Measurements from ENCODE around the gene ZYX.
A peak's percentile ranks its signal among the peaks of the same experiment; 100 is the strongest.
"Not testable (repeated sequence)": the region's sequence is repeated elsewhere in the genome, so short reads cannot be mapped to it uniquely, and the experiment has no call there.

The ZYX gene

DNA sequence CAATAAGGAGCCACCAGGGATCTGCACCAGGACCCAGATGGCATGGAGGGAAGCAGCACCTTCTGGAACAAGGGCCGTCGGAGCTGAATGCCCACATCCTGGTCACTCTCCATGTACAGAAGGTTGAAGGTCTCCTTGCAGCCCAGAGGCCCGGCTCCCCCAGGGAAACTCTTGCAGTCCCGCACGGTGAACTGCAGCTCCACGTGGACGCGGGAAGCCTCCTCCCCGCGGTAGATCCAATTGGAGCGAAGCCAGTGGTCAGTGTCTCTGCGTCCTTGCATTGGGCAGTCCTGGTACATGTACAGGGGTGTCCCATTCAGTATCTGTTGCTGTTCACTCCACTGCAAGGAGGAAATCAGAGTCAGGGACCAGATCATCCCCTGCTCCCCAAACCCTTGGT, 20.1 kb downstream of the ZYX start:
- Mint-ChIP-seq H3K27me3 (no peaks in the 10 kb centered on the region), H3K9me3 (no peaks in the 10 kb centered on the region), H3K27ac (peak overlapping the region in 1 of 2 donors; percentile 41)

DNA sequence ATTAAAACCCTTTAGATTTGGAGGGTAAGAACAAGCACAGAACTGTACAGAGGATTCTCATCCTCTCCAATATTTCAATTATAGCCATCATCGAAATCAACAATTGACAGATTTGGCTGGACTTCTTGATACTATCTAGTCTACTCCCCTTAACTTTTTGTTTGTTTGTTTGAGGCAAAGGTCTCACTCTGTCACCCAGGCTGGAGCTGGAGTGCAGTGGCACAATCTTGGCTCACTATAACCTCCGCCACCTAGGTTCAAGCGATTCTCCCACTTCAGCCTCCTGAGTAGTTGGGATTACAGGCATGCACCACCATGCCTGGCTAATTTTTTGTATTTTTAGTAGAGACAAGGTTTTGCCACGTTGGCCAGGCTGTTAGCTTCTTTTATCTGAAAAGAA, 21.1 kb downstream of the ZYX start:
- H3K4me3 Mint-ChIP-seq; H3K36me3 Mint-ChIP-seq (ENCODE audit: insufficient read depth); H3K27ac Mint-ChIP-seq; DNase-seq; ATAC-seq (replicated peaks); H3K9me3 Mint-ChIP-seq; H3K27me3 Mint-ChIP-seq: not testable (repeated sequence)
- peaks cover 8 to 17% of the 10 kb centered on the region in 2 donors for H3K4me1 Mint-ChIP-seq (ENCODE audit: low read depth in 2 of 2)

More for the DNA sequence above, 20.1 kb downstream of the ZYX start:
- no peak for ATAC-seq (replicated peaks)
- Mint-ChIP-seq H3K4me1 (ENCODE audit: low read depth in 2 of 2) (peaks cover 5 to 10% of the 10 kb centered on the region in 2 donors), H3K4me3 (no peak overlapping the region), H3K36me3 (ENCODE audit: insufficient read depth) (peaks cover 5% of the 10 kb centered on the region)
- no peak for DNase-seq

DNA sequence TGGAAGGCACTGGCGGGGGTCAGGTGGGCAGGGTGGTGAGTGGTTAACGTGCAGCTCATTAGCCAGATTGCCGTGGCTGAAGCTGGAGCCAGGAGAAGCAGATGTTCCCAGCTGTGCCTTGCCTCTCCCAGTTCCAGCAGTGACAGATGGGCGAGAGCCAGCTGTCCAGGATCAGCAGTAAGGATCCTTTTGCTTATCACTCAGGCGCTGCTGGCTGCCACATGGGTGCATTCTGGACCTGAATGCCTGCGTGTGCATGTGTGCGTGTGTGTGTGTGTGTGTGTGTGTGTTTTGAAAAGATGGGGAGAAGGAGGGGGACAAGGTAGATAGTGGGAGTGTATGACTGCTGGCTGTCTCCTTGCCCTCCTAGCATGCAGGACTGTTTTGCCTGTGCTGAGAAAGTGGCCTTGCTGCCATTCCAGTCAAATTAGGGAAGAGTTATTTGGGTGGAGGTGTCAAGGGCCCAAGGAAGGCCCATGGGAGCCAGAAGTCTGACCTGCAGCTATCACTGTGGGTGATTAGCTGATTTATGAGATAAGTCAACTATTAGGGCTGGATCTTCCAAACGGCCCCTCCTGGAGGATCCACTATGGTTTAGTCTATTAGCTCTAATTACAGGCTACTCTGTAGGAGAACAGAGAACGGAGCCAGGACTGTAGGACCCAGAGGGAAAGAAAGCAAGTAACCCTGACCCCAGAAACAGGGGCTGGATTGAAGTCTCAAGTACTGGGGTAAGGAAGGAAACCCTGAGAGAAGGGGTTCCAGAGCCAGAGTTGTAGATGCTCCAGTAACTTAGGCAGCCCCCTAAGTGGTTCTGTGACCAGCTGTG, 24.2 kb downstream of the ZYX start:
- no peak for ATAC-seq (replicated peaks)
- Mint-ChIP-seq H3K27me3 (peaks cover 8 to 29% of the 10 kb centered on the region in 2 donors), H3K27ac (peak overlapping the region in 1 of 2 donors; percentile 59), H3K4me1 (ENCODE audit: low read depth in 2 of 2) (peaks cover 26 to 31% of the 10 kb centered on the region in 2 donors), H3K36me3 (ENCODE audit: insufficient read depth) (peaks cover 6% of the 10 kb centered on the region), H3K4me3 (no peak overlapping the region), H3K9me3 (no peaks in the 10 kb centered on the region)
- no peak for DNase-seq

DNA sequence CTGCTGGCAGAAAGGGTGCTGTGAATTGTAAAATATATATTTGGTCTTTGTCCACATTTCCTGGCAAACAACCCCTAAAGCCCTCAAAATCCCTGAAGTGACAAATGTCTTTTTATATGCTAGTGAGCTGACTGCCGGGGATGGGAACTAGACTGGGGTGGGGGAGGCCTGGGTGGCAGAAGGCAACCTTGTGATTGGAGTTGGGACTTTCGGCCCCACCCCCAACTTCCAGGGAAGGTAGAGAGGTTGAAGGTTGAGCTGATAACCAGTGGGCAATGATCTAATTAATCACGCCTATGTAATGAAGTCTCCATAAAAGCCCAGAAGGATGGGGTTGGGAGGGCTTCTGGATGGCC, 24.8 kb downstream of the ZYX start:
- H3K9me3 Mint-ChIP-seq = no peaks in the 10 kb centered on the region
- peaks cover 26 to 31% of the 10 kb centered on the region in 2 donors for H3K4me1 Mint-ChIP-seq (ENCODE audit: low read depth in 2 of 2)
- peaks cover 6% of the 10 kb centered on the region for H3K36me3 Mint-ChIP-seq (ENCODE audit: insufficient read depth)
- peaks cover 13 to 33% of the 10 kb centered on the region in 2 donors for H3K27me3 Mint-ChIP-seq
- DNase-seq (no peak), ATAC-seq (replicated peaks) (no peak)
- H3K4me3 Mint-ChIP-seq = no peak overlapping the region
- peak overlapping the region in 1 of 2 donors; percentile 59 for H3K27ac Mint-ChIP-seq

DNA sequence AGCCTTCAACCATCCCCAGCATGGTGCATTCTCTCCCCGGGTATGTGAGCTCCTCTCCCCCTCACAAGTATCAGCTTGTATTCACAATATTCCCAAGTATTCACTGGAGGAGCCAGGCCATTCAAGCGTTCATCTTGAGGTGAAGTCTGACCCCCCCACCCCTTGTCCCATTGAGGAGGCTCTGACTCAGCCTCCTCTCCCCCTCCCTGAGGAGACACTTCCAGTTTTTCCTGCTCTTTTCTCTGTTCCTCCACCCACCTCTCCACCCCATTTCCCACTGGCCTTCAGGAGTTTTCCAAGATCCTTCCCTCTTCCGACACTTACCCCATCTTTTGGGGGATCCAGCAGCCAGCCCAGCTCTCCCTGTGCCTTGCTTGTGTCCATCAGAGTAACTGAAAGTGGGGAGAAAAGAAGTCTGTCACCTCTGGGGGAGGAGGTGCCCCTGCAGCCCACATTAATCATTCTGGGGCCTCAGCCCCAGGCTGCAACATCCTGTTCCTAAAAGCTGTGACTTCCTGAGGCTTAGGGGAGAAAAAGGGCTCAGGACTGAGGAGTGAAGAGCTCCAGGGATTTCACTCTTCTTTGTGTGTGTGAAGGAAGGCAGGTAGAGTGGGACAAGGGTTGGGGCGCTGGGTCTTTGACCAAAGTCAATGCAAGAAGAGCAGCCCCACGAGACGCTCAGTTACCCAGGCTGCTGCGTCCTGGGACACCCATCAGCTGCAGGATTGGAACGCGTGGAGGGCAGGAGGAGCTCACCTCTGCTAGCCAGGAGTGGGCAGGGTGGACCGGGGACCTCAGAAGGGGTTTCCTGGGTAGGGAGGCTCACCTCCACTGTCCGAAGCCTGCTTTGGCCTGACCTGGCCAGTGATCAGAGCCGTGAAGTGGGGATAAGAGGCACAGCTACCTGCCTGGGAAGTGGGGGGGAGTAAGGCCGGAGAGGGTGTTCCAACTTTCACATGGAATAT, 26.4 kb downstream of the ZYX start:
- Mint-ChIP-seq H3K27me3 (peaks cover 28 to 44% of the 10 kb centered on the region in 2 donors), H3K4me1 (ENCODE audit: low read depth in 2 of 2) (peaks cover 26 to 31% of the 10 kb centered on the region in 2 donors), H3K4me3 (peak overlapping the region; percentile 88 to 91), H3K27ac (peak overlapping the region; percentile 90 to 91), H3K36me3 (ENCODE audit: insufficient read depth) (peaks cover 6% of the 10 kb centered on the region), H3K9me3 (no peaks in the 10 kb centered on the region)
- peak; percentile 52 to 65 (median 59) for DNase-seq
- ATAC-seq (replicated peaks) = peak; percentile 94

DNA sequence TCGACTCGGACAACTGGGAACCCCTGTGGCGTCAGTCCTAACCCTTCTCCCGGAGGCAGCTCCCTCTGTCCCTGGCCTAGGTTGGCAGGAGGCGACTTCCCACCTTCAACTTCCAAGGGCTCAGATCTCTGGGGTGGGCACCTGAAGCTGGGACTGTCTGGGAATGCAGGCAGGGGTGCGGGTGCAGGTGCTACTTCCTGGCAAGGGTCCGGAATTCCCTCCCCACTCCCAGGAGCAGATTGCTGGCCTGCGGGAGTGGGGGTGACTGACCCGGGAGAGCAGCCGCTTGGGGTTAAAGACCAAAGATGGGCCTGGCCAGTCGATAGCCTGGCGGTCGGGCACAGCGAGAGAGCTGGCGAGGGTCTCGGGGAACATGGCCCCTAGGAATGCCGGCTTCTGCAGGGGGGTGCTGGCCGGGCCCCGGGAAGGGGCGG, 27.1 kb downstream of the ZYX start:
- no peak for ATAC-seq (replicated peaks)
- Mint-ChIP-seq H3K36me3 (ENCODE audit: insufficient read depth) (peaks cover 6% of the 10 kb centered on the region), H3K4me1 (ENCODE audit: low read depth in 2 of 2) (peaks cover 26 to 31% of the 10 kb centered on the region in 2 donors)

DNA sequence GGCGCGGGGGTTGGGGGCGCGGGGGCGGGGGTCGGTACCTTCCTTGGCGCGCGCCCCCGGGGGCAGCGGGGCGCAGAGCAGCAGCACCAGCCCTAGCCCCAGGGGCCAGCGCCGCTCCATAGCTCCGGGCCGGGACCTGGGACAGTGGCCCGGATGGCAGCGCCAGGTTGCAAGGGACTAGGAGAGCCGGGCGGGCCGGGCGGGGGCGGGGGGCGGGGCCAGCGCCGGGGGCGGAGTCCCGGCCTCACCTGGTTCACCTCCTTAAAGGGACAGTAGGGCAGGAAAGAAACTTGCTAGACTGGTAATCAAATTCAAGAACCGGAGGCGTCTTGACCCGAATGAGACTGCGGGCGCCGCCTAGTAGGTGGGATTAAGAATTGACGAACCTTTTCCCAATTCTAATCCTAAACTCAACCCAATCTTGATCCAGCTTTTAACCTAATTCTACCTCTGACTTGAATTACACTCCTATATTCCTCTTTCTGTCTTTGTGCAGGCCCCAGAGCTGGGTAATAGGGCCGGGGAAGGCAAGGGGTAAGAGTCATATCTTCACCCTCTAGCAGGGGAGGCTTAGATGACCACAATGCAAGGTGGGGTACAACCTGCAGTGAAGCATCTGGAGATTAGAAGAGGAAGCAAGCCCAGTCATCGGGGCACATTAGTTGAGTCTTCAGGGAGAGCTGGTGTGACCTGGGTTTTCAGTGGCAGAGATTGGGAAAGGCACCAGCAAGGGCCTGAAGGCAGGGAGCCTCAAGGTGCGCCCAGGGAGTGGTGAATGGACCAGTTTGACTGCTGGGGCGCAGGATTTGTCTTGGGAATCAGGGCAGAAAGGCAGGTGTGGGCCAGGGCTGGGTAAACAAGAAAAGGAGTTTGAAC, 27.8 kb downstream of the ZYX start, which contains the start of gene EPHA1:
Gene EPHA1 (minus strand): TSS at position 171 of the 876 bp plus-strand sequence. CDS start 51 bp downstream, at position 120.
- no peaks in the 10 kb centered on the region for H3K9me3 Mint-ChIP-seq
- H3K27me3 Mint-ChIP-seq = peaks cover 35 to 54% of the 10 kb centered on the region in 2 donors
- peak within 1 kb of the TSS; percentile 90 to 91 for H3K27ac Mint-ChIP-seq
- ATAC-seq (replicated peaks) (peak; percentile 29), DNase-seq (no peak)
- H3K4me3 Mint-ChIP-seq = peak within 1 kb of the TSS; percentile 88 to 91
- peaks cover 6% of the 10 kb centered on the region for H3K36me3 Mint-ChIP-seq (ENCODE audit: insufficient read depth)
- H3K4me1 Mint-ChIP-seq (ENCODE audit: low read depth in 2 of 2) = peaks cover 26 to 31% of the 10 kb centered on the region in 2 donors

More for the DNA sequence above, 27.1 kb downstream of the ZYX start:
- H3K9me3 Mint-ChIP-seq = no peaks in the 10 kb centered on the region
- no peak for DNase-seq
- H3K27ac Mint-ChIP-seq = peak overlapping the region in 1 of 2 donors; percentile 91
- peaks cover 33 to 51% of the 10 kb centered on the region in 2 donors for H3K27me3 Mint-ChIP-seq
- peak overlapping the region; percentile 88 to 91 for H3K4me3 Mint-ChIP-seq

DNA sequence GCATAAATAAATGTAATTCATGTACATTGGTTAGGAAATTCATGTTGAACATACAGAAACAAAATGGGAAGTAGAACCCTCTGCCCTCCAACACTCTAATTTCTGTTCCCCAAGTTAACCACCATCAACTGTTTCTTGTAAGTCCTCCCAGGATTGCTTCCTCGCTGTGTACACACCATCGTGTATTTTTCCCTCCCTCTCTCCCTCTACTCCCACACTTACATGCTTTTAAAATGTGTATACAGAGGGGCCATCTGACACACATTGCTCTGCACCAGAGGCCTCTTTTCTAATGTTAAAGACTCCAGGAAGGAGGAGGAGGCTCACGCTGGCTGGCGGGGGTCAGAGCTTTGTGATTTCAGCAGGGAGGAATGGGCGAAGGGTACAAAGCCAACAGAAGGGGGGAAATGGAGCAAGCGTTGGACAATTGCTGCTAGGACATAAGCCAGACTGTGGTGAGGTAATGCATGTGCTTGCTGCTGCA, 29.4 kb downstream of the ZYX start:
- Mint-ChIP-seq H3K9me3 (no peaks in the 10 kb centered on the region), H3K36me3 (ENCODE audit: insufficient read depth) (peaks cover 4% of the 10 kb centered on the region), H3K27me3 (peaks cover 45 to 67% of the 10 kb centered on the region in 2 donors), H3K27ac (no peak overlapping the region), H3K4me1 (ENCODE audit: low read depth in 2 of 2) (peaks cover 22 to 28% of the 10 kb centered on the region in 2 donors), H3K4me3 (no peak overlapping the region)
- ATAC-seq (replicated peaks) = no peak
- DNase-seq = no peak

DNA sequence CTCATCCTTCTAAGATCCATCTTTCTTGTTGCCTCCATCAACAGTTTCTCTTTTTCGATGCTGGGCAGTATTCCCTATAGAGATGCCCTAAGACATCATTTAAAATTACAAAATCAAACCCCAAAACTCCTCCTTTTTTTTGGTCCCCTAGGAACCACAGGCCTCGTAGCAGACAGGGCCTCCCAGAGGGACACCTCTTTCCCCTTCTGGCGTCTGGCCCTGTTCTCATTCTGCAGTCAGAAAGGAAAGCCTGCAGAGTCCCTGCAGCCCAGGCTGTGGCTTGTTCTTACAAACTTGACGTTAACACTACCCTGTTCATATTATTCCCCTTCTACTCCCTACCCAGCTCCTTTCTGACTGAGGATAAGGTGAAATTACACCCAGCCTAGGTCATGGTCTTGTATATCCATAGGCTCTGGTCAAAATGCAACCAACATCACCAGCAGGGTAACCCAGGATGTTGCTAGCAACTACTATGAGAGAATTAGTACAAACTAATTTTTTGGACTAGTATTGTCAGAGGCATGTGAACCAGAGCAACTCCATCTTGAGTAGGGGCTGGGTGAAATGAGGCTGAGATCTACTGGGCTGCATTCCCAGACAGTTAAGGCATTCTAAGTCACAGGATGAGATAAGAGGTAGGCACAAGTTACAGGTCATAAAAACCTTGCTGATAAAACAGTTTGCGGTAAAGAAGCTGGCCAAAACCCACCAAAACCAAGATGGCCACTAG, 31.0 kb downstream of the ZYX start:
- no peak overlapping the region for H3K4me3 Mint-ChIP-seq
- peaks cover 4% of the 10 kb centered on the region for H3K36me3 Mint-ChIP-seq (ENCODE audit: insufficient read depth)
- no peak for DNase-seq
- H3K27me3 Mint-ChIP-seq = peaks cover 52 to 72% of the 10 kb centered on the region in 2 donors
- ATAC-seq (replicated peaks) = no peak
- H3K9me3 Mint-ChIP-seq = no peaks in the 10 kb centered on the region
- no peak overlapping the region for H3K27ac Mint-ChIP-seq
- peaks cover 15 to 19% of the 10 kb centered on the region in 2 donors for H3K4me1 Mint-ChIP-seq (ENCODE audit: low read depth in 2 of 2)

DNA sequence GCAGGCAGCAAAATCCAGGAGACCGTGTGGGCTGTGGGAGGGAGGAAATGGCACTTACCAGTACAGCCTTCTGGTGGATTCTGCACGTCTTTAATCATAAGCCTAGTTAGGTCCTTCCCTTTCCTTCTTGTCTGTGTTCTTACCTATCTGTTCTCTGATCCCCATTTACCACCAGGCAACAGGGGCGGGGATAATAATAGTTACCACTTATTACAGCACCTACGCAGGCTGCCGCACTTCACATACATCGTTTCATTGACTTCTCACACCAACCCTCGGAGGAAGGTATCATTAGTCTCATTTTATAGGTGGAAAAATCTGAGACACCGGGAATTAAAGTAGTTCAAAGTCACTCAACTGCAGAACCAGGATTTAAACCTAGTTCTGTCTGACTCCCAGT, 32.0 kb downstream of the ZYX start:
- peaks cover 6 to 10% of the 10 kb centered on the region in 2 donors for H3K4me1 Mint-ChIP-seq (ENCODE audit: low read depth in 2 of 2)
- no peak for ATAC-seq (replicated peaks)

DNA sequence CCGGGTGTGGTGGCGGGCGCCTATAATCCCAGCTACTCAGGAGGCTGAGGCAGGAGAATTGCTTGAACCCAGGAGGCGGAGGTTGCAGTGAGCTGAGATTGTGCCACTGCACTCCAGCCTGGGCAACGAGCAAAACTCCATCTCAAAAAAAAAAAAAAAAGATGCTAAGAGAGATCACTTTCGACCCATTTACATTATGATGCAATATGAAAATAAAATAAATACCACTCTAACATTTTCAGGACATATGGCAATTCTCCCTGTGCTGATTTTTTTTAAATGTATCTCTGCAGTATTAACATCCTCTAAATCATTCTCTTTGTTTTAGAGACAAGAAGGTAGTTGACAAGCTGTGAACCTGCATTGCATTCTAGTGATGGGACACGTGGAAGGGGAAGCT, 34.1 kb downstream of the ZYX start:
- peaks cover 45 to 68% of the 10 kb centered on the region in 2 donors for H3K27me3 Mint-ChIP-seq
- not testable (repeated sequence) for H3K36me3 Mint-ChIP-seq (ENCODE audit: insufficient read depth); DNase-seq; ATAC-seq (replicated peaks); H3K9me3 Mint-ChIP-seq; H3K4me3 Mint-ChIP-seq; H3K4me1 Mint-ChIP-seq (ENCODE audit: low read depth in 2 of 2); H3K27ac Mint-ChIP-seq

More for the DNA sequence above, 32.0 kb downstream of the ZYX start:
- DNase-seq = no peak
- Mint-ChIP-seq H3K9me3 (no peaks in the 10 kb centered on the region), H3K36me3 (ENCODE audit: insufficient read depth) (no peaks in the 10 kb centered on the region), H3K27ac (no peak overlapping the region), H3K4me3 (no peak overlapping the region), H3K27me3 (peaks cover 52 to 68% of the 10 kb centered on the region in 2 donors)

All from effector memory CD8-positive, alpha-beta T cell (primary cell).